Natural killer cell (primary cell): ENCODE measurements around the gene KCNS1. TPM values are rescaled to one million over a fixed set of nuclear protein-coding genes. Genes with fewer than 3 reads are reported as not detected.

Experiments
- ATAC-seq, 3 donors: fragments of 150-1000 bp in 2 of 3; fragments of 200-7000 bp in 1 of 3; cut with Tn5 transposase; 1 replicate in 1 of 3; 2 replicates in 2 of 3; pipeline ENCODE4 v1.10.0; 2021; ENCODE audit warnings: mild to moderate bottlenecking in 2 of 3, moderate library complexity in 2 of 3
- DNase-seq, 2 donors: peaks; one replicate each; pipeline versions ENCODE4 v3.0.0 to v3.0.0-alpha.2; 2013 to 2021; ENCODE audit warnings: mixed read lengths in 1 of 2
- H3K27ac ChIP-seq: one replicate; pipeline ENCODE4 v1.5.1; 2013; ENCODE audit warnings: mild to moderate bottlenecking, low read length
- H3K27me3 ChIP-seq: one replicate; pipeline ENCODE4 v1.6.1; 2013; ENCODE audit warnings: low read length; ENCODE audit not compliant: control insufficient read depth, insufficient read depth
- H3K36me3 ChIP-seq: one replicate; pipeline ENCODE4 v1.6.1; 2013; ENCODE audit warnings: low read length; ENCODE audit not compliant: control insufficient read depth, insufficient read depth
- H3K4me1 ChIP-seq: one replicate; pipeline ENCODE4 v1.6.1; 2013; ENCODE audit warnings: low read length; ENCODE audit not compliant: control insufficient read depth, insufficient read depth
- H3K4me3 ChIP-seq: one replicate; pipeline ENCODE4 v1.5.1; 2013; ENCODE audit warnings: low read length
- H3K9me3 ChIP-seq: one replicate; pipeline ENCODE4 v1.6.1; 2013; ENCODE audit warnings: low read length; ENCODE audit not compliant: control insufficient read depth, insufficient read depth
- H3K27ac Mint-ChIP-seq, 2 donors: one replicate each; pipeline ENCODE4 v1.8.0; 2022; ENCODE audit warnings: mild to moderate bottlenecking in 2 of 2, mixed read lengths in 2 of 2, moderate library complexity in 1 of 2
- H3K27me3 Mint-ChIP-seq, 2 donors: one replicate each; pipeline ENCODE4 v1.8.0; 2022; ENCODE audit warnings: low read depth in 2 of 2, mixed read lengths in 2 of 2
- H3K36me3 Mint-ChIP-seq: one replicate; pipeline ENCODE4 v1.8.0; 2022; ENCODE audit warnings: mixed read lengths
- H3K4me1 Mint-ChIP-seq, 2 donors: one replicate each; pipeline ENCODE4 v1.8.0; 2022; ENCODE audit warnings: mixed read lengths in 2 of 2
- H3K4me3 Mint-ChIP-seq: one replicate; pipeline ENCODE4 v1.8.0; 2022; ENCODE audit warnings: mild to moderate bottlenecking, moderate library complexity, mixed read lengths
- H3K9me3 Mint-ChIP-seq, 2 donors: one replicate each; pipeline ENCODE4 v1.8.0; 2022; ENCODE audit warnings: mixed read lengths in 2 of 2
- WGBS: methylation state at CpG from one replicate; pipeline ENCODE4 v1.1.7; 2013; ENCODE audit warnings: missing lambda C conversion rate; ENCODE audit not compliant: insufficient coverage; 5-methylcytosine and 5-hydroxymethylcytosine counted together
- intact Hi-C: fragments of 100-400 bp; cut with micrococcal nuclease; formaldehyde crosslinking; loops from one replicate; pipeline ENCODE4 v1.14.2; 2022
- total RNA-seq, 4 donors: library from RNA; stranded (reverse); fragments of 120-200 nt in 1 of 4; gene quantifications; one replicate each; pipeline versions ENCODE4 v1.2.3 to v1.2.4, GENCODE V29; 2013 to 2022
- TF ChIP-seq, protein P1 (sequence below): fragments of 200-600 bp; IDR thresholded peaks from one replicate; pipeline ENCODE4 v1.8.0; 2022; ENCODE audit warnings: antibody characterized with exemption

KCNS1 gene
- total RNA-seq, 3 donors from 2014 or later (not counting 1 experiment from before 2014, with no cell fraction given), result not detected

DNA sequence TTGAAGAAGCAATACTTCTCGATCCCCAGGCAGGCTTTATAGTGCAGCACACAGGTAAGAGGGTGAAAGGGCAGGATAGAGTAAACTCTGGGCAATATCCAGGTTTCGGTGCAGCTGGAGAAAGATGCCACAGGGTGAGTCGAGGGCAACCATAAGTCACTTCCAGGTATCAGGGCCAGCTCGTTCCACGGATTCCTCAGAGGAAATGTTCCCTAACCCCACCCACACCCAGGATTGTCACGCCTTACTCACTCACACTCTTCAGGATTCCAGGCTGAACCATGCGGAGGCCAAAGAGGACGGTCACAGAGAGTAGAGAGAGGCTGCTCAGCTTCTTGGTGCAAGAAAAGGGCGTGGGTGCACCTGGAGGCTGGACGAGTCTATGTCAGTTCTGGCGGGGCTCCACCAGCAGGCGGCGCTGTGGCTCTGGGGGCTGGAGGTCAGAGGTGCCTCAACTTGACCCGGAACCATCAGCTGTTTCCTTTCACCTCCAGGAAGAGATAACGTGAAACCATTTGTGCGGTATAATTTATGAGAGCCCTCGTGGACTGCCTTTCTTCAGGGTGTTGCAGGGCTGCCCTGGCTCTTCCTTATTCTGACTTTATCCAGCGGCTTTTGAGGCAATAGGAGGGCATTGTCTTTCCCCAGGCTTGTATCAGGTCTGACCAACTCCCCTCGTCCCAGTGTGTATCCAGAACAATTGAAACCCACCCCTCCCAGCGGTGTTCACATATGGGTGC is 37.8 kb upstream of the KCNS1 start:
- H3K36me3 Mint-ChIP-seq, result no peaks in the 10 kb centered on the region
- TF ChIP-seq, protein P1, sequence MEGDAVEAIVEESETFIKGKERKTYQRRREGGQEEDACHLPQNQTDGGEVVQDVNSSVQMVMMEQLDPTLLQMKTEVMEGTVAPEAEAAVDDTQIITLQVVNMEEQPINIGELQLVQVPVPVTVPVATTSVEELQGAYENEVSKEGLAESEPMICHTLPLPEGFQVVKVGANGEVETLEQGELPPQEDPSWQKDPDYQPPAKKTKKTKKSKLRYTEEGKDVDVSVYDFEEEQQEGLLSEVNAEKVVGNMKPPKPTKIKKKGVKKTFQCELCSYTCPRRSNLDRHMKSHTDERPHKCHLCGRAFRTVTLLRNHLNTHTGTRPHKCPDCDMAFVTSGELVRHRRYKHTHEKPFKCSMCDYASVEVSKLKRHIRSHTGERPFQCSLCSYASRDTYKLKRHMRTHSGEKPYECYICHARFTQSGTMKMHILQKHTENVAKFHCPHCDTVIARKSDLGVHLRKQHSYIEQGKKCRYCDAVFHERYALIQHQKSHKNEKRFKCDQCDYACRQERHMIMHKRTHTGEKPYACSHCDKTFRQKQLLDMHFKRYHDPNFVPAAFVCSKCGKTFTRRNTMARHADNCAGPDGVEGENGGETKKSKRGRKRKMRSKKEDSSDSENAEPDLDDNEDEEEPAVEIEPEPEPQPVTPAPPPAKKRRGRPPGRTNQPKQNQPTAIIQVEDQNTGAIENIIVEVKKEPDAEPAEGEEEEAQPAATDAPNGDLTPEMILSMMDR, result peak; percentile 30
- H3K4me1 ChIP-seq, result no peaks in the 10 kb centered on the region
- intact Hi-C loops, result no loop called here
- 49% methylated on average over 20 of the region's 20 CpGs for WGBS
- H3K9me3 ChIP-seq, result no peaks in the 10 kb centered on the region
- H3K36me3 ChIP-seq, result no peaks in the 10 kb centered on the region
- H3K4me3 Mint-ChIP-seq, result no peak overlapping the region
- no peak overlapping the region for H3K4me3 ChIP-seq
- H3K4me1 Mint-ChIP-seq, result no peaks in the 10 kb centered on the region
- no peak overlapping the region for H3K27ac ChIP-seq
- peaks cover 0 to 29% of the 10 kb centered on the region in 2 donors for H3K27me3 Mint-ChIP-seq
- H3K27ac Mint-ChIP-seq, result no peak overlapping the region
- peaks cover 2% of the 10 kb centered on the region for H3K27me3 ChIP-seq
- DNase-seq (peak; percentile 26 to 46), ATAC-seq (peak in 2 of 3 donors; percentile 60 to 64)
- H3K9me3 Mint-ChIP-seq, result no peaks in the 10 kb centered on the region

DNA sequence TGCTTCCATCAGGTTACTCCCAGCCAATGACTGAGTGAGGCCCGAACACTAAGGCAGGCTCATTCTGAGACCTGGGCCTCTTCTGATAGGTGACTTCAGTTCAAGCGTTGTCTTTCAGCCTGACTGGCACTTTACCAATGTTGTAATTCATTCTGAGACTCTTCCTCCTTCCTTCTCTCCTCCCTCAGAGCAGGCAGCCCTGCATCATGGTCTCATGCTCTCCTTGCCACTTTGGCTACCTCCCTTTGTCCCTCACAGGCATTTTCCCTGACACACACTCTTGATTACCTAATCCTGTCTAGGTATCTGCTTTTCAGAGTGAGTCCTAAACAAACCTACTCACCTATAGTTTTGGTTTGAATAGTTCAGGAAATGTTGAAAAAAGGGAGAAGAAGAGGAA is 36.0 kb upstream of the KCNS1 start:
- H3K36me3 ChIP-seq, result no peaks in the 10 kb centered on the region
- no peak overlapping the region for H3K27ac ChIP-seq
- peaks cover 12 to 43% of the 10 kb centered on the region in 2 donors for H3K27me3 Mint-ChIP-seq
- no peak overlapping the region for H3K4me3 Mint-ChIP-seq
- H3K9me3 ChIP-seq, result no peaks in the 10 kb centered on the region
- TF ChIP-seq, protein P1, result no peak
- H3K4me1 Mint-ChIP-seq, result no peaks in the 10 kb centered on the region
- peaks cover 2% of the 10 kb centered on the region for H3K27me3 ChIP-seq
- no peaks in the 10 kb centered on the region for H3K4me1 ChIP-seq
- no peak for DNase-seq
- H3K4me3 ChIP-seq, result no peak overlapping the region
- 70% methylated on average over 2 of the region's 2 CpGs for WGBS
- ATAC-seq, result no peak
- no peaks in the 10 kb centered on the region for H3K36me3 Mint-ChIP-seq
- no peaks in the 10 kb centered on the region for H3K9me3 Mint-ChIP-seq
- intact Hi-C loops, result no loop called here
- no peak overlapping the region for H3K27ac Mint-ChIP-seq

DNA sequence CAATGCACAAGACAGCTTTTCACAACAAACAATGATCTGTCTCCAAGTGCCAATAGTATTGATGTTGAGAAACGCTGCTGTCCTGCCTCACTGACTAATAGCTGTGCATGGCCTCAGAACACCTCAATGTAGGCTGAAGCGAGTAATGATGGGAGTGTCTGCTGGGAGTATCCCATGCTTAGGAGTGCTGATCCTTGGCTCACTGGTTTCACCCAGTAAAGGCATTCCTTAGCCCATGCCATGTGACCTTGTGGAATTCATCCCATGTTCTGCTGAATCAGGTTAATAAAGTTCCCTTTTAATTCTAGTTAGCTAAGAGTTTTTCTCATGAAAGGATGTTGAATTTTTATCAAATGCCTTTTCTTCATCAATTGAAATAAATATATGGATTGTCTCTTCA is 27.2 kb upstream of the KCNS1 start:
- H3K4me3 Mint-ChIP-seq, result no peak overlapping the region
- H3K4me1 Mint-ChIP-seq, result no peaks in the 10 kb centered on the region
- 90% methylated on average over 2 of the region's 2 CpGs for WGBS

More for the DNA sequence above, 27.2 kb upstream of the KCNS1 start:
- no peak overlapping the region for H3K27ac Mint-ChIP-seq
- H3K36me3 ChIP-seq, result no peaks in the 10 kb centered on the region
- H3K9me3 ChIP-seq, result no peaks in the 10 kb centered on the region
- no peaks in the 10 kb centered on the region for H3K9me3 Mint-ChIP-seq
- TF ChIP-seq, protein P1, result no peak
- DNase-seq, result no peak
- H3K36me3 Mint-ChIP-seq, result no peaks in the 10 kb centered on the region
- H3K27ac ChIP-seq, result no peak overlapping the region
- H3K4me3 ChIP-seq, result no peak overlapping the region
- peaks cover 17 to 64% of the 10 kb centered on the region in 2 donors for H3K27me3 Mint-ChIP-seq
- no peaks in the 10 kb centered on the region for H3K4me1 ChIP-seq
- peaks cover 5% of the 10 kb centered on the region for H3K27me3 ChIP-seq
- ATAC-seq, result no peak
- intact Hi-C loops, result no loop called here
